Endothelial cell of umbilical vein (primary cell): ENCODE measurements around the gene C6orf136. TPM values are rescaled to one million over a fixed set of nuclear protein-coding genes. Genes with fewer than 3 reads are reported as not detected.

ENCODE experiments used
- BruUV-seq: library from RNA; stranded (reverse); fragments of 400-500 nt; replicated peaks from 2 replicates; lab custom pipeline; 2021; lab: Mats Ljungman, UMichigan
- CTCF ChIA-PET: fragments of 300-600, 350-600 bp; sonication (Branson Sonifier 250); formaldehyde crosslinking; loops from one replicate; lab custom pipeline; 2021; ENCODE audit warnings: antibody characterized with exemption, inconsistent platforms; lab: Charles Lee
- POLR2A ChIA-PET: fragments of 300-600, 350-600 bp; sonication (Branson Sonifier 250); formaldehyde crosslinking; loops from one replicate; lab custom pipeline; 2021; ENCODE audit warnings: antibody characterized with exemption, inconsistent platforms; lab: Charles Lee
- DNase-seq: peaks from one replicate; pipeline ENCODE4 v3.0.0-alpha.2; 2011; ENCODE audit warnings: low read depth, low spot score
- FAIRE-seq: peaks from 2 replicates; lab custom pipeline; 2011; peaks lifted over from hg19 to GRCh38; lab: Jason Lieb, UNC
- H2AFZ ChIP-seq: 2 replicates; pipeline ENCODE4 v1.6.0; 2012; ENCODE audit warnings: low read depth, low read length, control low read depth, inconsistent platforms
- H3K27ac ChIP-seq: 2 replicates; pipeline ENCODE4 v1.5.1; 2011; ENCODE audit warnings: low read depth, mild to moderate bottlenecking, control low read depth, low read length, moderate library complexity; ENCODE audit not compliant: insufficient read depth
- H3K27me3 ChIP-seq, 2 experiments: 2 replicates each; pipeline versions ENCODE4 v1.6.0 to v1.6.1; 2011; ENCODE audit warnings: low read length in 2 of 2, mixed read lengths in 1 of 2; ENCODE audit not compliant: control insufficient read depth in 2 of 2, insufficient read depth in 2 of 2
- H3K36me3 ChIP-seq, 2 experiments: 2 replicates in 1 of 2; 3 replicates in 1 of 2; pipeline ENCODE4 v1.5.1; 2011; ENCODE audit warnings: low read length in 2 of 2, mild to moderate bottlenecking in 1 of 2, moderate library complexity in 1 of 2; ENCODE audit not compliant: control insufficient read depth in 2 of 2, insufficient read depth in 2 of 2; ENCODE audit errors: extremely low read depth in 1 of 2
- H3K4me1 ChIP-seq: 3 replicates; pipeline ENCODE4 v1.5.1; 2011; ENCODE audit warnings: mild to moderate bottlenecking, low read length; ENCODE audit not compliant: control insufficient read depth, insufficient read depth; ENCODE audit errors: extremely low read depth
- H3K4me2 ChIP-seq: 2 replicates; pipeline ENCODE4 v1.6.1; 2011; ENCODE audit warnings: low read length, control low read depth, mixed read lengths; ENCODE audit not compliant: insufficient read depth
- H3K4me3 ChIP-seq, 3 experiments: fragments of 200-600 bp in 1 of 3; sonication (generic), shearing (Covaris generic) in 1 of 3; replicated peaks in 1 of 3; 2 replicates each; pipeline ENCODE4 v1.5.1; 2011 to 2016; ENCODE audit warnings: control low read depth in 3 of 3, low read length in 3 of 3, mild to moderate bottlenecking in 2 of 3, inconsistent platforms in 1 of 3, low read depth in 1 of 3, moderate library complexity in 1 of 3; ENCODE audit not compliant: insufficient read depth in 1 of 3
- H3K79me2 ChIP-seq: 2 replicates; pipeline ENCODE4 v1.6.0; 2012; ENCODE audit warnings: low read length, inconsistent platforms; ENCODE audit not compliant: control insufficient read depth, insufficient read depth
- H3K9ac ChIP-seq: replicated peaks from 2 replicates; pipeline ENCODE3; 2011; ENCODE audit warnings: low read length, control low read depth; ENCODE audit not compliant: insufficient read depth; ENCODE audit errors: extremely low read depth
- H3K9me1 ChIP-seq: replicated peaks from 3 replicates; pipeline ENCODE4 v1.6.0; 2011; ENCODE audit warnings: mild to moderate bottlenecking, low read length; ENCODE audit not compliant: control insufficient read depth, insufficient read depth; ENCODE audit errors: extremely low read depth
- H3K9me3 ChIP-seq: replicated peaks from 2 replicates; pipeline ENCODE4 v1.5.1; 2012; ENCODE audit warnings: low read length, inconsistent platforms; ENCODE audit not compliant: control insufficient read depth, insufficient read depth
- H4K20me1 ChIP-seq: replicated peaks from 2 replicates; pipeline ENCODE3; 2011; ENCODE audit warnings: mild to moderate bottlenecking, low read length; ENCODE audit not compliant: control insufficient read depth, insufficient read depth; ENCODE audit errors: extremely low read depth
- EZH2 ChIP-seq: IDR thresholded peaks from 2 replicates; pipeline ENCODE4 v1.6.1; 2012; ENCODE audit warnings: borderline replicate concordance, low read depth, mild to moderate bottlenecking, moderate library complexity, low read length, inconsistent platforms; ENCODE audit not compliant: severe bottlenecking
- FOS ChIP-seq: IDR thresholded peaks from 2 replicates; pipeline ENCODE4 v1.6.1; 2011; ENCODE audit warnings: mild to moderate bottlenecking, low read length, moderate library complexity, borderline replicate concordance; ENCODE audit not compliant: insufficient read depth
- GATA2 ChIP-seq: IDR thresholded peaks from 2 replicates; pipeline ENCODE4 v1.7.0; 2011; ENCODE audit warnings: low read depth, mild to moderate bottlenecking, moderate library complexity, mixed read lengths, low read length; ENCODE audit not compliant: insufficient read length, insufficient read depth
- JUN ChIP-seq: IDR thresholded peaks from 2 replicates; pipeline ENCODE4 v1.6.1; 2011; ENCODE audit warnings: borderline replicate concordance, low read depth; ENCODE audit not compliant: insufficient read length, insufficient read depth
- MAX ChIP-seq: IDR thresholded peaks from 2 replicates; pipeline ENCODE4 v1.6.1; 2011; ENCODE audit not compliant: insufficient read depth, insufficient read length
- MYC ChIP-seq: IDR thresholded peaks from one replicate; pipeline ENCODE4 v1.6.1; 2011; ENCODE audit warnings: mild to moderate bottlenecking, low read depth, low read length
- POLR2A ChIP-seq: IDR thresholded peaks from 2 replicates; pipeline ENCODE4 v1.6.1; 2012; ENCODE audit warnings: low read depth, mild to moderate bottlenecking, control low read depth, low read length
- POLR2AphosphoS5 ChIP-seq: IDR thresholded peaks from 2 replicates; pipeline ENCODE4 v1.6.1; 2012; ENCODE audit warnings: low read depth, mild to moderate bottlenecking, control low read depth, low read length, moderate library complexity; ENCODE audit not compliant: insufficient read depth
- dilution Hi-C: fragments of 300-500 bp; cut with MboI; formaldehyde crosslinking; loops from one replicate; pipeline ENCODE4 v1.15.0; 2019; ENCODE audit warnings: low sequenced_read_pairs; ENCODE audit not compliant: extremely low pct_ligation_motif_present
- intact Hi-C: fragments of 100-400 bp; cut with micrococcal nuclease; formaldehyde crosslinking; loops from one replicate; pipeline ENCODE4 v1.10.0; 2022
- polyA plus RNA-seq, 4 experiments: library from polyadenylated mRNA; depleted of rRNA in 3 of 4; stranded (reverse) in 3 of 4; unstranded in 1 of 4; fragments of >200 nt; gene quantifications; 2 replicates each; pipeline versions ENCODE4 v1.2.1 to v1.2.3, GENCODE V29; 2011 to 2012; ENCODE audit warnings: missing spikeins in 1 of 4
- total RNA-seq: library from RNA; stranded (reverse); gene quantifications from 2 replicates; pipeline ENCODE4 v1.2.3, GENCODE V29; 2021
- TF ChIP-seq, protein P1 (sequence below), 2 donors: IDR thresholded peaks; 1 replicate in 1 of 2; 2 replicates in 1 of 2; pipeline ENCODE4 v1.5.1; 2011; ENCODE audit warnings: low read length in 2 of 2, mild to moderate bottlenecking in 2 of 2, moderate library complexity in 2 of 2, control low read depth in 1 of 2, inconsistent platforms in 1 of 2, low read depth in 1 of 2; ENCODE audit not compliant: insufficient read depth in 1 of 2; ENCODE audit errors: extremely low read depth in 1 of 2

The C6orf136 gene
- total and polyA plus RNA-seq, 2 donors (not counting 3 experiments of a cell fraction or from before 2014, with no cell fraction given): 19.1 to 21.0 TPM

DNA sequence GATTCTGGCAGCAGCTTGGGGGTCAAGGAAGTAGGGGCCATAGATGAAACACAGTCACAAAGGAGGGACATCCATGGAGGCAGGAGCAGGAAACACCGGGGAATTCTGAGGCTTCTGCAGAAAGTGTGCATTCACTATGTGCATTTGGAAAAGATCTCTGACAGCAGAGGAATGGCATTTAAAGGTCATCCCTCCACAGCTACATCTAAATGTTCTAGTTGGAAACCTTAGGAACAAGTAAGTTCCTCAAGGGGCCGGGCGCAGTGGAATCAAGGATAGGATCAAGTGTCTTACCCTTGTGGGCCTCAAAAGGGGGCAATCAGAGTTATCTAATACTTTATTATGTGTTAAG is 8.8 kb downstream of the C6orf136 start:
- no peak for TF ChIP-seq JUN
- TF ChIP-seq MAX: no peak
- TF ChIP-seq, protein P1, sequence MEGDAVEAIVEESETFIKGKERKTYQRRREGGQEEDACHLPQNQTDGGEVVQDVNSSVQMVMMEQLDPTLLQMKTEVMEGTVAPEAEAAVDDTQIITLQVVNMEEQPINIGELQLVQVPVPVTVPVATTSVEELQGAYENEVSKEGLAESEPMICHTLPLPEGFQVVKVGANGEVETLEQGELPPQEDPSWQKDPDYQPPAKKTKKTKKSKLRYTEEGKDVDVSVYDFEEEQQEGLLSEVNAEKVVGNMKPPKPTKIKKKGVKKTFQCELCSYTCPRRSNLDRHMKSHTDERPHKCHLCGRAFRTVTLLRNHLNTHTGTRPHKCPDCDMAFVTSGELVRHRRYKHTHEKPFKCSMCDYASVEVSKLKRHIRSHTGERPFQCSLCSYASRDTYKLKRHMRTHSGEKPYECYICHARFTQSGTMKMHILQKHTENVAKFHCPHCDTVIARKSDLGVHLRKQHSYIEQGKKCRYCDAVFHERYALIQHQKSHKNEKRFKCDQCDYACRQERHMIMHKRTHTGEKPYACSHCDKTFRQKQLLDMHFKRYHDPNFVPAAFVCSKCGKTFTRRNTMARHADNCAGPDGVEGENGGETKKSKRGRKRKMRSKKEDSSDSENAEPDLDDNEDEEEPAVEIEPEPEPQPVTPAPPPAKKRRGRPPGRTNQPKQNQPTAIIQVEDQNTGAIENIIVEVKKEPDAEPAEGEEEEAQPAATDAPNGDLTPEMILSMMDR (IDR thresholded peaks at IDR 0.05; ENCODE audit: extremely low read depth in 1 of 2, insufficient read depth in 1 of 2, low read depth in 1 of 2, low read length in 2 of 2): no peak
- TF ChIP-seq FOS: no peak
- TF ChIP-seq POLR2AphosphoS5: no peak
- no peak for TF ChIP-seq POLR2A
- TF ChIP-seq GATA2: no peak
- TF ChIP-seq MYC: no peak
- TF ChIP-seq EZH2: no peak
- H2AFZ ChIP-seq: no peak overlapping the region
- dilution Hi-C loops: no loop called here
- ChIA-PET CTCF (interaction anchor here (1.1 kb wide), 2 partner anchors 9 to 75 kb away, joined by 3 read pairs; no protein-coding TSS in a partner anchor), POLR2A (no interaction called here)
- no peaks in the 10 kb centered on the region for H3K9me3 ChIP-seq
- no peaks in the 10 kb centered on the region for H3K4me1 ChIP-seq
- no peaks in the 10 kb centered on the region for H4K20me1 ChIP-seq
- no peak overlapping the region for H3K4me3 ChIP-seq
- peaks cover 19 to 52% of the 10 kb centered on the region in 2 experiments for H3K36me3 ChIP-seq
- H3K4me2 ChIP-seq: no peak overlapping the region
- no peaks in the 10 kb centered on the region for H3K79me2 ChIP-seq
- no peak overlapping the region for H3K9ac ChIP-seq
- H3K27ac ChIP-seq: no peak overlapping the region
- FAIRE-seq: no peak
- DNase-seq: no peak
- no peaks in the 10 kb centered on the region for H3K9me1 ChIP-seq
- no peaks in the 10 kb centered on the region for H3K27me3 ChIP-seq
- no TSS peak for BruUV-seq
- intact Hi-C loops: no loop called here
